ENCODE measurements around the gene TMED10. TPM values are rescaled to one million over a fixed set of nuclear protein-coding genes. Genes with fewer than 3 reads are reported as not detected.

The TMED10 gene
- total and polyA plus RNA-seq, 2 of the 13 experiments (the other 11 are each of a cell fraction or from before 2014, with no cell fraction given) = 311 to 377 TPM

- TF ChIP-seq ZBTB40 (IDR thresholded peaks at IDR 0.05) (no peak), ZBTB40 (CRISPR knock-in tag; IDR thresholded peaks at IDR 0.05) (no peak), HNF4G (IDR thresholded peaks at IDR 0.05; ENCODE audit: borderline replicate concordance, low read depth, low read length) (no peak), HNF4G (CRISPR knock-in tag; IDR thresholded peaks at IDR 0.05; ENCODE audit: borderline replicate concordance, low read depth) (no peak), CEBPZ (IDR thresholded peaks at IDR 0.05; ENCODE audit: low read length) (no peak), ZNF883 (CRISPR knock-in tag; IDR thresholded peaks at IDR 0.05; ENCODE audit: not compliant biosample characterization) (no peak), MXD3 (CRISPR knock-in tag; IDR thresholded peaks at IDR 0.05) (no peak), MAZ (IDR thresholded peaks at IDR 0.05; ENCODE audit: borderline replicate concordance, low read depth, low read length) (no peak), MAZ (CRISPR knock-in tag; IDR thresholded peaks at IDR 0.05; ENCODE audit: low read depth) (no peak), SNRNP70 (IDR thresholded peaks at IDR 0.05; ENCODE audit: low read depth, low read length) (no peak), ZNF569 (CRISPR knock-in tag; IDR thresholded peaks at IDR 0.05; ENCODE audit: borderline replicate concordance) (no peak), RFX1 (IDR thresholded peaks at IDR 0.05) (no peak), YY1 (IDR thresholded peaks at IDR 0.05; ENCODE audit: insufficient read depth, insufficient replicate concordance, low read depth, low read length) (no peak), ZNF598 (CRISPR knock-in tag; IDR thresholded peaks at IDR 0.05; ENCODE audit: borderline replicate concordance) (no peak), CHD2 (IDR thresholded peaks at IDR 0.05; ENCODE audit: low read depth, low read length) (no peak)
Observed at GRCh38 chr14:75109877-75110276, 66.5 kb downstream of the TMED10 start (continued).
